ENCODE data around the gene AOPEP.

DNA sequence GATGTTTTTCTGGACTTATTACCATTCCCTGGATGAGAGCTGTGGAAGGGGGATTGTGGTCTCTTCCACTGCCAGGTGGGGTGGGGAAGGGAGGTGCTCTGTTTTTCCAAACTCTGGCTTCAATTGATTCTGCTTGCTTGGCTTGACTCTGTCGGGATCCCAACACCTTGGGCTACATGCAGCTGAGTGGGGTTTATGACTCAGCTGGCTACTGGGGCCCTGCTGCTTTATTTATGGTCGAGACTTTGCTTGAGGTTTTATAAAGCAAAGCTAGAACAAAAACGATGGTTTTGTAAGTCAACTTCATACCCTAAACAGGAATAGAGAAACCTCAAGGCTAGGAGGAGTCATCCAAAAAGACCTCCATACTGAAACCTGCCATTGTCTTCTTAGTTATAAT lies 76.3 kb downstream of the AOPEP start:
- TF ChIP-seq, protein P1, sequence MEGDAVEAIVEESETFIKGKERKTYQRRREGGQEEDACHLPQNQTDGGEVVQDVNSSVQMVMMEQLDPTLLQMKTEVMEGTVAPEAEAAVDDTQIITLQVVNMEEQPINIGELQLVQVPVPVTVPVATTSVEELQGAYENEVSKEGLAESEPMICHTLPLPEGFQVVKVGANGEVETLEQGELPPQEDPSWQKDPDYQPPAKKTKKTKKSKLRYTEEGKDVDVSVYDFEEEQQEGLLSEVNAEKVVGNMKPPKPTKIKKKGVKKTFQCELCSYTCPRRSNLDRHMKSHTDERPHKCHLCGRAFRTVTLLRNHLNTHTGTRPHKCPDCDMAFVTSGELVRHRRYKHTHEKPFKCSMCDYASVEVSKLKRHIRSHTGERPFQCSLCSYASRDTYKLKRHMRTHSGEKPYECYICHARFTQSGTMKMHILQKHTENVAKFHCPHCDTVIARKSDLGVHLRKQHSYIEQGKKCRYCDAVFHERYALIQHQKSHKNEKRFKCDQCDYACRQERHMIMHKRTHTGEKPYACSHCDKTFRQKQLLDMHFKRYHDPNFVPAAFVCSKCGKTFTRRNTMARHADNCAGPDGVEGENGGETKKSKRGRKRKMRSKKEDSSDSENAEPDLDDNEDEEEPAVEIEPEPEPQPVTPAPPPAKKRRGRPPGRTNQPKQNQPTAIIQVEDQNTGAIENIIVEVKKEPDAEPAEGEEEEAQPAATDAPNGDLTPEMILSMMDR (conservative IDR thresholded peaks at IDR 0.05 in 1 of 2, IDR thresholded peaks at IDR 0.05 in 1 of 2; ENCODE audit: extremely low read depth in 1 of 2, insufficient read depth in 1 of 2, low read depth in 1 of 2, low read length in 2 of 2), result no peak
- no peak for TF ChIP-seq EZH2 (IDR thresholded peaks at IDR 0.05; ENCODE audit: borderline replicate concordance, low read length)

Measured in mammary epithelial cell (primary cell).